HEK293T (cell line): ENCODE data around the gene PMVK.

Experiments
- CTCF ChIA-PET: fragments of 350-600 bp; formaldehyde crosslinking; extraction: SDS; loops from one replicate; lab custom pipeline; 2021; ENCODE audit warnings: antibody characterized with exemption, inconsistent platforms; lab: Yijun Ruan, JAX
- POLR2A ChIA-PET: fragments of 350-600 bp; formaldehyde crosslinking; extraction: SDS; loops from one replicate; lab custom pipeline; 2020; ENCODE audit warnings: antibody characterized with exemption, inconsistent platforms; lab: Yijun Ruan, JAX
- DNase-seq: peaks from one replicate; pipeline ENCODE4 v3.0.0; 2012; ENCODE audit warnings: mixed read lengths; ENCODE audit errors: extremely low spot score
- ARNT ChIP-seq: fragments of 450-650 bp; IDR thresholded peaks from 2 replicates; pipeline ENCODE4 v1.6.1; 2017; ENCODE audit warnings: mild to moderate bottlenecking
- BHLHE40 ChIP-seq: fragments of 450-650 bp; IDR thresholded peaks from 2 replicates; pipeline ENCODE4 v1.6.1; 2016; ENCODE audit warnings: mild to moderate bottlenecking, moderate library complexity, borderline replicate concordance
- CTBP1 ChIP-seq: fragments of 450-650 bp; IDR thresholded peaks from 2 replicates; pipeline ENCODE4 v1.6.1; 2016; ENCODE audit warnings: borderline replicate concordance
- ELF4 ChIP-seq: fragments of 450-650 bp; IDR thresholded peaks from 2 replicates; pipeline ENCODE4 v1.6.1; 2017; ENCODE audit warnings: antibody characterized with exemption
- FOXA1 ChIP-seq: fragments of 450-650 bp; IDR thresholded peaks from 2 replicates; pipeline ENCODE4 v1.6.1; 2016; ENCODE audit warnings: mild to moderate bottlenecking
- FOXK2 ChIP-seq: fragments of 450-650 bp; IDR thresholded peaks from 2 replicates; pipeline ENCODE4 v1.6.1; 2016; ENCODE audit warnings: mild to moderate bottlenecking
- FOXM1 ChIP-seq: fragments of 450-650 bp; IDR thresholded peaks from 2 replicates; pipeline ENCODE4 v1.6.1; 2017; ENCODE audit warnings: mild to moderate bottlenecking, borderline replicate concordance
- HDGF ChIP-seq: fragments of 450-650 bp; IDR thresholded peaks from 2 replicates; pipeline ENCODE4 v1.6.1; 2017; ENCODE audit warnings: antibody characterized with exemption, borderline replicate concordance
- L3MBTL2 ChIP-seq: fragments of 450-650 bp; conservative IDR thresholded peaks from 2 replicates; pipeline ENCODE4 v1.6.1; 2016; ENCODE audit warnings: mild to moderate bottlenecking
- LEF1 ChIP-seq: fragments of 450-650 bp; IDR thresholded peaks from 2 replicates; pipeline ENCODE4 v1.6.1; 2017; ENCODE audit warnings: mild to moderate bottlenecking, borderline replicate concordance
- NFRKB ChIP-seq: fragments of 450-650 bp; IDR thresholded peaks from 2 replicates; pipeline ENCODE4 v1.6.1; 2016; ENCODE audit warnings: mild to moderate bottlenecking, moderate library complexity
- SP1 ChIP-seq: fragments of 450-650 bp; IDR thresholded peaks from 2 replicates; pipeline ENCODE4 v1.6.1; 2017
- SUZ12 ChIP-seq: fragments of 450-650 bp; IDR thresholded peaks from 2 replicates; pipeline ENCODE4 v1.6.1; 2016; ENCODE audit warnings: mild to moderate bottlenecking
- TARDBP ChIP-seq: fragments of 450-650 bp; IDR thresholded peaks from 2 replicates; pipeline ENCODE4 v1.6.1; 2016
- ZNF384 ChIP-seq: fragments of 450-650 bp; IDR thresholded peaks from 2 replicates; pipeline ENCODE4 v1.6.1; 2016
- TF ChIP-seq, protein P1 (sequence below): fragments of 450-650 bp; IDR thresholded peaks from 2 replicates; pipeline ENCODE4 v1.6.1; 2016

The PMVK gene

GRCh38 chr1:154935749-154936554 is 567 bp downstream of the PMVK start:
- CTCF ChIA-PET: interaction anchor here (0.8 to 1.7 kb wide), 5 partner anchors 8 to 57 kb away, joined by 3 to 5 read pairs (median 4); partner anchors contain the start of genes PBXIP1 and PYGO2
- no peak for DNase-seq
- POLR2A ChIA-PET: interaction anchor here (0.7 to 3.2 kb wide), 20 partner anchors 9 to 326 kb away, joined by 3 to 18 read pairs (median 5); partner anchors contain the start of genes ADAM15, PBXIP1, PYGO2 and SHC1
- TF ChIP-seq NFRKB (no peak), FOXA1 (no peak), HDGF (no peak), CTBP1 (no peak), ELF4 (no peak), TARDBP (no peak), FOXK2 (no peak), SUZ12 (no peak), ZNF384 (no peak), FOXM1 (no peak), ARNT (no peak), L3MBTL2 (no peak), SP1 (no peak), BHLHE40 (no peak), LEF1 (no peak)
- TF ChIP-seq, protein P1, sequence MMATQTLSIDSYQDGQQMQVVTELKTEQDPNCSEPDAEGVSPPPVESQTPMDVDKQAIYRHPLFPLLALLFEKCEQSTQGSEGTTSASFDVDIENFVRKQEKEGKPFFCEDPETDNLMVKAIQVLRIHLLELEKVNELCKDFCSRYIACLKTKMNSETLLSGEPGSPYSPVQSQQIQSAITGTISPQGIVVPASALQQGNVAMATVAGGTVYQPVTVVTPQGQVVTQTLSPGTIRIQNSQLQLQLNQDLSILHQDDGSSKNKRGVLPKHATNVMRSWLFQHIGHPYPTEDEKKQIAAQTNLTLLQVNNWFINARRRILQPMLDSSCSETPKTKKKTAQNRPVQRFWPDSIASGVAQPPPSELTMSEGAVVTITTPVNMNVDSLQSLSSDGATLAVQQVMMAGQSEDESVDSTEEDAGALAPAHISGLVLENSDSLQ: no peak

DNA sequence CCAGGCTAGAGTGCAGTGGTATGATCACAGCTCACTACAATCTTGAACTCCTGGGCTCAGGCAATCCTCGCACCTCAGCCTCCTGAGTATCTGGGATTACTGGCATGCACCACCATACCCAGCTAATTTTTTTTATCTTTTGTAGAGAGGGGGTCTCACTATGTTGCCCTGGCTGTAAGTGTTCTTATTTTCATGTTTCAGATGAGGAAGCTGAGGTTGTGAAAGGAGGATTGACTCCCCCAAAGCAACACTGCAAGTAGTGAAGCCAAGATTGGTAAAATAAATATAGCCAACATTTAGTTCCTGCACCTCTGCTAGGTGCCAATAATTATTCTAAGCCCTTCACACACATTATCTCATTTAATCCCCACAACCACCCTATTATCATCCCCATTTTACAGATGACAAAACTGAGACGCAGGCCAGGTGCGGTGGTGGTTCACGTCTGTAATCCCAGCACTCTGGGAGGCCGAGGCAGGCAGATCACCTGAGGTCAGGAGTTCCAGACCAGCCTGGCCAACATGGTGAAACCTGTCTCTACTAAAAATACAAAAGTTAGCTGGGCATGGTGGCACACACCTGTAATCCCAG is 2.1 kb downstream of the PMVK start:
- DNase-seq: no peak
- CTCF ChIA-PET: interaction anchor here (0.6 to 0.7 kb wide), 2 partner anchors 10 to 14 kb away, joined by 3 read pairs; no protein-coding TSS in a partner anchor
- POLR2A ChIA-PET: no interaction called here
- no peak for TF ChIP-seq ELF4
- no peak for TF ChIP-seq FOXA1
- TF ChIP-seq SP1: no peak
- no peak for TF ChIP-seq LEF1
- TF ChIP-seq TARDBP: no peak
- TF ChIP-seq NFRKB: no peak
- no peak for TF ChIP-seq BHLHE40
- no peak for TF ChIP-seq ARNT

DNA sequence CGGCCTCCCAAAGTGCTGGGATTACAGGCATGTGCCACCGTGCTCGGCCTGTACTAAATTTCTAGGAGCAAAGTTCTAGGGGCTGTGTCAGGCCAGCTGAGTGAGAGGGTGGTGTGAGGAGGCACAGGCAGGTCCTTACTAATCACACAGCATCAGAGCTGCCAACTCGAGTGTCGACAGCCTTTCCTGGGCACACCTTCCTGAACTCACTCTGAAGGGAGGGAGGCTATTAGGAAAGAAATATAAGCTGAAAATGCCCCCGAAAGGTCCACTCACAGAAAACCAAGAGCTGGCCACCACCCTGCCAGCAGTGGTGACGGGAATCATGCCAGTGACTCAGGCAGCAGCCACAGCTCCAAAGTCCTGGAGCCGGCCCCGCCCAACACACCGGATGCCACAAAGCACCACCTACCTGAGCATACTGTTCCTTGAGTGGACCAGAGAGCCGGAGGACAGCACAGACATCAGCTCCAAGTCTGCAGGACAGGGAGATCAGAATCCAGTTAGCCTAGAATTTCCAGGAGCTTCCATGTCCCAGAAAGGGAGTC is 4.5 kb downstream of the PMVK start:
- POLR2A ChIA-PET: no interaction called here
- CTCF ChIA-PET: no interaction called here
- DNase-seq: no peak
- TF ChIP-seq FOXK2: no peak

GRCh38 chr1:154926201-154926600 is 10.3 kb downstream of the PMVK start:
- ChIA-PET POLR2A (interaction anchor here (3.3 kb wide), 1 partner anchor 10 kb away, joined by 11 read pairs; the partner anchor contains the start of gene PMVK), CTCF (no interaction called here)
- DNase-seq: no peak
- no peak for TF ChIP-seq LEF1
- TF ChIP-seq SUZ12: no peak
- no peak for TF ChIP-seq FOXK2
- no peak for TF ChIP-seq L3MBTL2
- no peak for TF ChIP-seq HDGF
- TF ChIP-seq ZNF384: no peak
- TF ChIP-seq SP1: no peak
- no peak for TF ChIP-seq FOXM1
- TF ChIP-seq CTBP1: no peak
- no peak for TF ChIP-seq ELF4
- TF ChIP-seq FOXA1: no peak
- TF ChIP-seq BHLHE40: no peak
- no peak for TF ChIP-seq NFRKB
- no peak for TF ChIP-seq ARNT
- TF ChIP-seq, protein P1: no peak
- TF ChIP-seq TARDBP: no peak

DNA sequence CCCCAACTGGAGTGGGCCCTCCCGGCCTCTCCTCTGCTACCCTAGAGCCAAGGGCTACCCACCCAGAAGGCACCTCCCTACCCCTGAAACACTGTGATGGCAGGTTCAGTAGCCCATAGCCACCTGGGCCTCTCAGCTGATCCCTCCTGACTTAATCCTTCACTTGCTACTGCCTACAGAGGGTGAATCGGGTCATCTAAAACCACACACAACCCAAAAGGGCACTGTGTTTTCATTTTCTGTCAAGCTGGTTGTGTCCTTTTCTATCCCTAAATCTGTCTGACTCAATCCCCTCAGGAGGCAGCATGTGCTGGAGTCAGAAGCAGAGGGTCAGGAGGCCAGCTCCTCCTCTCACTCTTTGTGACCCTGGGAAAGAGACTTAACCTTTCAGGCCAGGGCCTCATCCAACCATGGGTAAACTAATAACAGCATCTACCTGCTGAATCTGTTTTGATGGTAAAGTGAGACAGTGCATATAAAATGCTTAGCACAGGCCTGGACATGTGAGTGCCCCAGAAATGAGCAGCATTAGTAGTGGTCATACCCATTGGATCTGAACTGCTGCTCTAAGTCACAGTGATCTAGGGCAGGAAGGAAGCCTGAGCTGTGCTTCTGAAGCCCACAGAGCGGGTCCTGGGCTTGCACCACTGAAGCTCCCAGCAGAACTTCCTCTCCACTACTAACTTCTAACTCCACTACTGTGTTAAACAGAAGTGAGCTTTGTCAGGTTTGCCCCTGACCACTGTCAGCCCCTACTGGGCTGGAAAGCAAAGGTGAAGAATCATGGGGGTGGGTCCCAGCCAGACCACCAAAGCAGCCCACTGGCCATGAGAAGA is 11.0 kb downstream of the PMVK start:
- no peak for DNase-seq
- TF ChIP-seq FOXA1 (no peak), FOXM1 (no peak)
- ChIA-PET POLR2A (interaction anchor here (0.5 to 3.3 kb wide), 2 partner anchors 11 to 39 kb away, joined by 3 to 11 read pairs; partner anchors contain the start of gene PMVK), CTCF (interaction anchor here (0.7 kb wide), 1 partner anchor 18 kb away, joined by 3 read pairs; no protein-coding TSS in a partner anchor)

DNA sequence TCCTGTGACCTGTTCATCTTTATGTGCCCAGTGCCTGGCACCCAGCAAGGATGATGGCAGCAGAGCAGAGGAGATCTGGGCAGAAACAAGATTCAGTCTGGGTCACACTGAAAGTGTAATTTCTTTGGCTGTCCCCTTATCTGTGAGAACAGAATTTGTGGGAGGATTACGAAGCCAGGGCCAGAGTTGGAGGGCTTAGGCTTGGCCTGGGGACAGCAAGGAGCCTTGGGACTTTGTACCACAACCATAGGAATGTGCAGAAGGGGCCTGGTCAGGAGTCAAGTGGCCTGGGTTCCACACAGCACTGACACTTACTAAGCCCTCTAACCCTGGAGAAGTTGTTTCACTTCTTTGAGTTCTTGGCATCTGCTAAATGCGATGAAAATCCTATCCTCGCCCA is 12.8 kb downstream of the PMVK start:
- ChIA-PET POLR2A (interaction anchor here (1.2 kb wide), 1 partner anchor 13 kb away, joined by 3 read pairs; the partner anchor contains the start of gene PMVK), CTCF (no interaction called here)
- TF ChIP-seq NFRKB (no peak), ZNF384 (no peak), CTBP1 (no peak), TARDBP (no peak), HDGF (no peak), ARNT (no peak), BHLHE40 (no peak), L3MBTL2 (no peak), ELF4 (no peak)
- DNase-seq: no peak
